Panc1 (cell line): ENCODE measurements around the gene BRD3.

Experiments
- POLR2AphosphoS5 ChIP-seq: IDR thresholded peaks from 2 replicates; pipeline ENCODE4 v1.6.1; 2012; ENCODE audit warnings: mild to moderate bottlenecking, low read depth, low read length, moderate library complexity
- SIN3A ChIP-seq: IDR thresholded peaks from 2 replicates; pipeline ENCODE4 v1.6.1; 2012; ENCODE audit warnings: low read depth, mild to moderate bottlenecking, low read length, moderate library complexity, borderline replicate concordance; ENCODE audit not compliant: insufficient read depth
- TCF7L2 ChIP-seq: IDR thresholded peaks from 2 replicates; pipeline ENCODE4 v1.6.1; 2011; ENCODE audit warnings: mild to moderate bottlenecking, low read depth, low read length, inconsistent platforms
- TF ChIP-seq, protein P1 (sequence below): fragments of 450-650 bp; IDR thresholded peaks from 2 replicates; pipeline ENCODE4 v1.5.1; 2017; ENCODE audit warnings: mild to moderate bottlenecking
- TF ChIP-seq, protein P2 (sequence below), 2 experiments: IDR thresholded peaks; 2 replicates each; pipeline ENCODE4 v1.6.1; 2011 to 2012; ENCODE audit warnings: low read depth in 2 of 2, control low read depth in 1 of 2, low read length in 1 of 2, mild to moderate bottlenecking in 1 of 2, moderate library complexity in 1 of 2; ENCODE audit not compliant: insufficient read depth in 1 of 2

DNA sequence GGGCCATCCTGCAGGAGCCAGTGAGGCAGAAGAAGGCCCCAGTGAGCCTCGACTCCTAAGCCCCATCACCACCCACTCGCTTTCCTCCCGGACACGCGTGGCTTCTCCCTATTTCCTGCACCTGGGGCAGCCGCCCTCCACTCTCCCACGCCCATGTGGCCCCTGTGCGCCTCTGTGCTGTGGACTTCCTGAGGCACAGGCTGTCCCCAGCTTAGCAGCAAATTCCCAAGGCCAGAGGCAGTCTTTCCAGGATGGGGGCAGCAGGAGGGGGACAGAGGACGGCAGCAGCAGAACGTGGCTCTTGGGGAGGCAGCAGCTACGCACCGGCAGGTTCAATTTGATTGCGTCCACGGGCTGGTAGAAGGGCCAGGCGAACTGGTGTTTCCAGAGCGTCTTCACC lies 14.9 kb downstream of the BRD3 start:
- TF ChIP-seq, protein P1, sequence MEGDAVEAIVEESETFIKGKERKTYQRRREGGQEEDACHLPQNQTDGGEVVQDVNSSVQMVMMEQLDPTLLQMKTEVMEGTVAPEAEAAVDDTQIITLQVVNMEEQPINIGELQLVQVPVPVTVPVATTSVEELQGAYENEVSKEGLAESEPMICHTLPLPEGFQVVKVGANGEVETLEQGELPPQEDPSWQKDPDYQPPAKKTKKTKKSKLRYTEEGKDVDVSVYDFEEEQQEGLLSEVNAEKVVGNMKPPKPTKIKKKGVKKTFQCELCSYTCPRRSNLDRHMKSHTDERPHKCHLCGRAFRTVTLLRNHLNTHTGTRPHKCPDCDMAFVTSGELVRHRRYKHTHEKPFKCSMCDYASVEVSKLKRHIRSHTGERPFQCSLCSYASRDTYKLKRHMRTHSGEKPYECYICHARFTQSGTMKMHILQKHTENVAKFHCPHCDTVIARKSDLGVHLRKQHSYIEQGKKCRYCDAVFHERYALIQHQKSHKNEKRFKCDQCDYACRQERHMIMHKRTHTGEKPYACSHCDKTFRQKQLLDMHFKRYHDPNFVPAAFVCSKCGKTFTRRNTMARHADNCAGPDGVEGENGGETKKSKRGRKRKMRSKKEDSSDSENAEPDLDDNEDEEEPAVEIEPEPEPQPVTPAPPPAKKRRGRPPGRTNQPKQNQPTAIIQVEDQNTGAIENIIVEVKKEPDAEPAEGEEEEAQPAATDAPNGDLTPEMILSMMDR = no peak
- TF ChIP-seq, protein P2, sequence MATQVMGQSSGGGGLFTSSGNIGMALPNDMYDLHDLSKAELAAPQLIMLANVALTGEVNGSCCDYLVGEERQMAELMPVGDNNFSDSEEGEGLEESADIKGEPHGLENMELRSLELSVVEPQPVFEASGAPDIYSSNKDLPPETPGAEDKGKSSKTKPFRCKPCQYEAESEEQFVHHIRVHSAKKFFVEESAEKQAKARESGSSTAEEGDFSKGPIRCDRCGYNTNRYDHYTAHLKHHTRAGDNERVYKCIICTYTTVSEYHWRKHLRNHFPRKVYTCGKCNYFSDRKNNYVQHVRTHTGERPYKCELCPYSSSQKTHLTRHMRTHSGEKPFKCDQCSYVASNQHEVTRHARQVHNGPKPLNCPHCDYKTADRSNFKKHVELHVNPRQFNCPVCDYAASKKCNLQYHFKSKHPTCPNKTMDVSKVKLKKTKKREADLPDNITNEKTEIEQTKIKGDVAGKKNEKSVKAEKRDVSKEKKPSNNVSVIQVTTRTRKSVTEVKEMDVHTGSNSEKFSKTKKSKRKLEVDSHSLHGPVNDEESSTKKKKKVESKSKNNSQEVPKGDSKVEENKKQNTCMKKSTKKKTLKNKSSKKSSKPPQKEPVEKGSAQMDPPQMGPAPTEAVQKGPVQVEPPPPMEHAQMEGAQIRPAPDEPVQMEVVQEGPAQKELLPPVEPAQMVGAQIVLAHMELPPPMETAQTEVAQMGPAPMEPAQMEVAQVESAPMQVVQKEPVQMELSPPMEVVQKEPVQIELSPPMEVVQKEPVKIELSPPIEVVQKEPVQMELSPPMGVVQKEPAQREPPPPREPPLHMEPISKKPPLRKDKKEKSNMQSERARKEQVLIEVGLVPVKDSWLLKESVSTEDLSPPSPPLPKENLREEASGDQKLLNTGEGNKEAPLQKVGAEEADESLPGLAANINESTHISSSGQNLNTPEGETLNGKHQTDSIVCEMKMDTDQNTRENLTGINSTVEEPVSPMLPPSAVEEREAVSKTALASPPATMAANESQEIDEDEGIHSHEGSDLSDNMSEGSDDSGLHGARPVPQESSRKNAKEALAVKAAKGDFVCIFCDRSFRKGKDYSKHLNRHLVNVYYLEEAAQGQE (IDR thresholded peaks at IDR 0.05; ENCODE audit: insufficient read depth in 1 of 2, low read depth in 2 of 2, low read length in 1 of 2) = no peak
- TF ChIP-seq TCF7L2 (no peak), POLR2AphosphoS5 (no peak), SIN3A (no peak)
